Endodermal cell (in vitro differentiated cells): ENCODE measurements around the gene SUSD1. TPM values are rescaled to one million over a fixed set of nuclear protein-coding genes. Genes with fewer than 3 reads are reported as not detected.

ENCODE experiments used
- DNase-seq: peaks from one replicate; pipeline ENCODE4 v3.0.0-alpha.2; 2017
- H3K27ac ChIP-seq: 2 replicates; pipeline ENCODE4 v1.5.1; 2013; ENCODE audit warnings: mild to moderate bottlenecking, low read depth, low read length, moderate library complexity
- H3K27me3 ChIP-seq: 2 replicates; pipeline ENCODE4 v1.6.1; 2013; ENCODE audit warnings: mild to moderate bottlenecking, low read length, moderate library complexity; ENCODE audit not compliant: insufficient read depth, control insufficient read depth, poor library complexity, severe bottlenecking
- H3K36me3 ChIP-seq: 2 replicates; pipeline ENCODE4 v1.7.0; 2013; ENCODE audit warnings: mild to moderate bottlenecking, low read length, moderate library complexity; ENCODE audit not compliant: control insufficient read depth, insufficient read depth
- H3K4me1 ChIP-seq: one replicate; pipeline ENCODE4 v1.7.0; 2013; ENCODE audit warnings: low read length; ENCODE audit not compliant: control insufficient read depth, insufficient read depth
- H3K4me3 ChIP-seq: 2 replicates; pipeline ENCODE4 v1.5.1; 2013; ENCODE audit warnings: mild to moderate bottlenecking, low read length, moderate library complexity
- H3K9ac ChIP-seq: 2 replicates; pipeline ENCODE4 v1.6.1; 2013; ENCODE audit warnings: mild to moderate bottlenecking, low read length, moderate library complexity; ENCODE audit not compliant: poor library complexity, severe bottlenecking; ENCODE audit errors: extremely low read depth
- H3K9me3 ChIP-seq: 2 replicates; pipeline ENCODE4 v1.6.1; 2013; ENCODE audit warnings: mild to moderate bottlenecking, low read length, moderate library complexity; ENCODE audit not compliant: control insufficient read depth
- H3K27ac Mint-ChIP-seq: 2 replicates; pipeline ENCODE4 v1.8.0; 2020; ENCODE audit warnings: mixed read lengths
- H3K27me3 Mint-ChIP-seq: 2 replicates; pipeline ENCODE4 v1.8.0; 2021; ENCODE audit warnings: mild to moderate bottlenecking, mixed read lengths; ENCODE audit not compliant: insufficient read depth
- H3K36me3 Mint-ChIP-seq: 2 replicates; pipeline ENCODE4 v1.8.0; 2020; ENCODE audit warnings: low read depth, mixed read lengths
- H3K4me1 Mint-ChIP-seq: 2 replicates; pipeline ENCODE4 v1.8.0; 2020; ENCODE audit warnings: mixed read lengths
- H3K4me3 Mint-ChIP-seq: 2 replicates; pipeline ENCODE4 v1.8.0; 2020; ENCODE audit warnings: mild to moderate bottlenecking, moderate library complexity, mixed read lengths
- H3K9me3 Mint-ChIP-seq: 2 replicates; pipeline ENCODE4 v1.8.0; 2020; ENCODE audit warnings: mild to moderate bottlenecking, mixed read lengths
- CTCF ChIP-seq: fragments of 200-600 bp; sonication (generic); conservative IDR thresholded peaks from 2 replicates; pipeline ENCODE4 v1.5.0; 2021; ENCODE audit warnings: antibody characterized with exemption, mild to moderate bottlenecking
- WGBS, 2 experiments: methylation state at CpG; one replicate each; pipeline versions ENCODE4 v1.1.5 to v1.1.7; 2013; ENCODE audit warnings: missing lambda C conversion rate in 2 of 2, mixed read lengths in 1 of 2; ENCODE audit not compliant: insufficient coverage in 1 of 2, insufficient read length in 1 of 2; 5-methylcytosine and 5-hydroxymethylcytosine counted together
- total RNA-seq, 2 donors: library from RNA; stranded (reverse); fragmentation: NEBNext Ultra II Directional in 1 of 2; extraction: Animal tissue kit (Norgen Biotek cat#: 25700) in 1 of 2; gene quantifications; 2 replicates in 1 of 2; 3 replicates in 1 of 2; pipeline ENCODE4 v1.2.1, GENCODE V29; 2021

Gene SUSD1
- total RNA-seq, 2 donors from 2014 or later, result 7.7 to 10.4 TPM

- H3K9me3 ChIP-seq, result no peaks in the 10 kb centered on the region
- no peaks in the 10 kb centered on the region for H3K9me3 Mint-ChIP-seq
- peaks cover 17% of the 10 kb centered on the region for H3K27me3 Mint-ChIP-seq
- no peak overlapping the region for H3K4me3 ChIP-seq
- no peak overlapping the region for H3K27ac Mint-ChIP-seq
- DNase-seq, result no peak
- no peaks in the 10 kb centered on the region for H3K4me1 ChIP-seq
- no peak for TF ChIP-seq CTCF
- H3K27me3 ChIP-seq, result peaks cover 14% of the 10 kb centered on the region
- H3K36me3 ChIP-seq, result no peaks in the 10 kb centered on the region
- no peaks in the 10 kb centered on the region for H3K36me3 Mint-ChIP-seq
- WGBS, 2 experiments, result 80 to 85% methylated on average over 1 to 4 of the region's 4 CpGs
- peaks cover 16% of the 10 kb centered on the region for H3K4me1 Mint-ChIP-seq
- no peak overlapping the region for H3K27ac ChIP-seq
- no peak overlapping the region for H3K4me3 Mint-ChIP-seq
- H3K9ac ChIP-seq, result no peak overlapping the region
Observed at GRCh38 chr9:112170235-112170634, 4.9 kb downstream of the SUSD1 start.

- no peak for TF ChIP-seq CTCF
- Mint-ChIP-seq H3K9me3 (no peaks in the 10 kb centered on the region), H3K36me3 (no peaks in the 10 kb centered on the region), H3K27me3 (peaks cover 15% of the 10 kb centered on the region), H3K4me3 (no peak overlapping the region), H3K27ac (no peak overlapping the region), H3K4me1 (peaks cover 14% of the 10 kb centered on the region)
- Histone ChIP-seq H3K9ac (no peak overlapping the region), H3K36me3 (no peaks in the 10 kb centered on the region), H3K27ac (no peak overlapping the region), H3K9me3 (no peaks in the 10 kb centered on the region), H3K4me1 (no peaks in the 10 kb centered on the region), H3K4me3 (no peak overlapping the region), H3K27me3 (peaks cover 11% of the 10 kb centered on the region)
- 95% methylated on average over 6 of the region's 6 CpGs; no CpG with 5 or more reads in 1 of the 2 experiments for WGBS, 2 experiments
- no peak for DNase-seq
Observed at GRCh38 chr9:112169368-112169767, 5.7 kb downstream of the SUSD1 start.

GRCh38 chr9:112168197-112168596 lies 6.9 kb downstream of the SUSD1 start:
- Histone ChIP-seq H3K27ac (no peak overlapping the region), H3K9ac (no peak overlapping the region), H3K9me3 (no peaks in the 10 kb centered on the region), H3K36me3 (no peaks in the 10 kb centered on the region), H3K4me1 (no peaks in the 10 kb centered on the region), H3K27me3 (no peaks in the 10 kb centered on the region), H3K4me3 (no peak overlapping the region)
- no peak overlapping the region for H3K4me3 Mint-ChIP-seq
- no peak for TF ChIP-seq CTCF
- peaks cover 4% of the 10 kb centered on the region for H3K27me3 Mint-ChIP-seq
- WGBS, 2 experiments, result 94 to 100% methylated on average over 2 to 3 of the region's 3 CpGs
- peaks cover 9% of the 10 kb centered on the region for H3K4me1 Mint-ChIP-seq
- no peaks in the 10 kb centered on the region for H3K9me3 Mint-ChIP-seq
- H3K27ac Mint-ChIP-seq, result no peak overlapping the region
- no peaks in the 10 kb centered on the region for H3K36me3 Mint-ChIP-seq
- no peak for DNase-seq
